Stomach smooth muscle (tissue), 2 donors: ENCODE results near the gene JSRP1.

Experiments used
- H3K27ac ChIP-seq: one replicate; pipeline ENCODE4 v1.7.0; 2013; ENCODE audit warnings: mild to moderate bottlenecking, low read length, inconsistent platforms
- H3K27me3 ChIP-seq, 2 donors: one replicate each; pipeline ENCODE4 v1.7.0; 2013; ENCODE audit warnings: low read length in 2 of 2; ENCODE audit not compliant: insufficient read depth in 2 of 2, control insufficient read depth in 1 of 2
- H3K36me3 ChIP-seq, 2 donors: one replicate each; pipeline ENCODE4 v1.7.0; 2013; ENCODE audit warnings: low read length in 2 of 2; ENCODE audit not compliant: control insufficient read depth in 2 of 2, insufficient read depth in 2 of 2
- H3K4me1 ChIP-seq: one replicate; pipeline ENCODE4 v1.7.0; 2013; ENCODE audit warnings: low read length; ENCODE audit not compliant: control insufficient read depth, insufficient read depth
- H3K4me3 ChIP-seq, 2 donors: one replicate each; pipeline ENCODE4 v1.7.0; 2013; ENCODE audit warnings: low read length in 2 of 2
- H3K9ac ChIP-seq, 2 donors: one replicate each; pipeline ENCODE4 v1.7.0; 2013; ENCODE audit warnings: low read length in 2 of 2, mild to moderate bottlenecking in 1 of 2
- H3K9me3 ChIP-seq, 2 donors: one replicate each; pipeline ENCODE4 v1.7.0; 2013; ENCODE audit warnings: low read length in 2 of 2; ENCODE audit not compliant: control insufficient read depth in 2 of 2
- donor health status: healthy.
- donor health status: Pancreatic carcinoma.

JSRP1 gene

DNA sequence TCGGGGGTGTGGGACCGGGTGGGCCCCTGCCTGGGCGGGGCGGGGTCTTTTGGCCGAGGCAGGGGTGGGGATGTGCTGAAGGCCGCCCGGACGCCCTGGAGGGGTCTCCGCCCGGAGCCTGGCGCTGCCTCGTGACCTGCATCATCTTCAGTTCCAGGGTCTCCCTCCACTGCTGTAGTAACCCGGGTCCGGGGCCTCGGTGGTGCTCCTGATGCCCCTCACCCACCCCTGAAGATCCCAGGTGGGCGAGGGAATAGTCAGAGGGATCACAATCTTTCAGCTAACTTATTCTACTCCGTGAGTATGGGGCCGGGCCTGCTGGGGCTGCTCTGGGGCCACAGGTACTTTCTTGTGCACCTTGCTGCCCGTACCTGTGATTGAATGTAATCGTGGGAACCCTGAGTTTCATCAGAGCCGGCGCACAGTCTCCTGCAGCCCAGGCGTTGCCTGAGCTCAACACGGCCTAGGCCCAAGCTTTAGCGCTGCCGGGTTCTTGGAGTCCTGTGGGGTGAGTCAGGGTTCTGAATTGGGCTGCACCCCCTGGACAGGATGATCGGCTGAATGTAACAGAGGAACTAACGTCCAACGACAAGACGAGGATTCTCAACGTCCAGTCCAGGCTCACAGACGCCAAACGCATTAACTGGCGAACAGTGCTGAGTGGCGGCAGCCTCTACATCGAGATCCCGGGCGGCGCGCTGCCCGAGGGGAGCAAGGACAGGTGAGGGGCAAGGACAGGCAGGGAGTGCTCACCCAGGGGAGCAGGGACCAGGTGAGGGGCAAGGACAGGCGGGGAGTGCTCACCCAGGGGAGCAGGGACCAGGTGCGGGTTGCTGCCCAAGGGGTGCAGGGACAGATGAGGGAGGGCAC lies 15.3 kb upstream of the JSRP1 start:
- H3K36me3 ChIP-seq: peaks cover 9 to 11% of the 10 kb centered on the region in 2 donors
- peaks cover 51% of the 10 kb centered on the region for H3K4me1 ChIP-seq
- no peaks in the 10 kb centered on the region for H3K27me3 ChIP-seq
- peak overlapping the region; percentile 84 for H3K27ac ChIP-seq
- H3K4me3 ChIP-seq: peak overlapping the region; percentile 78 to 93
- no peaks in the 10 kb centered on the region for H3K9me3 ChIP-seq
- H3K9ac ChIP-seq: peak overlapping the region; percentile 62 to 89

DNA sequence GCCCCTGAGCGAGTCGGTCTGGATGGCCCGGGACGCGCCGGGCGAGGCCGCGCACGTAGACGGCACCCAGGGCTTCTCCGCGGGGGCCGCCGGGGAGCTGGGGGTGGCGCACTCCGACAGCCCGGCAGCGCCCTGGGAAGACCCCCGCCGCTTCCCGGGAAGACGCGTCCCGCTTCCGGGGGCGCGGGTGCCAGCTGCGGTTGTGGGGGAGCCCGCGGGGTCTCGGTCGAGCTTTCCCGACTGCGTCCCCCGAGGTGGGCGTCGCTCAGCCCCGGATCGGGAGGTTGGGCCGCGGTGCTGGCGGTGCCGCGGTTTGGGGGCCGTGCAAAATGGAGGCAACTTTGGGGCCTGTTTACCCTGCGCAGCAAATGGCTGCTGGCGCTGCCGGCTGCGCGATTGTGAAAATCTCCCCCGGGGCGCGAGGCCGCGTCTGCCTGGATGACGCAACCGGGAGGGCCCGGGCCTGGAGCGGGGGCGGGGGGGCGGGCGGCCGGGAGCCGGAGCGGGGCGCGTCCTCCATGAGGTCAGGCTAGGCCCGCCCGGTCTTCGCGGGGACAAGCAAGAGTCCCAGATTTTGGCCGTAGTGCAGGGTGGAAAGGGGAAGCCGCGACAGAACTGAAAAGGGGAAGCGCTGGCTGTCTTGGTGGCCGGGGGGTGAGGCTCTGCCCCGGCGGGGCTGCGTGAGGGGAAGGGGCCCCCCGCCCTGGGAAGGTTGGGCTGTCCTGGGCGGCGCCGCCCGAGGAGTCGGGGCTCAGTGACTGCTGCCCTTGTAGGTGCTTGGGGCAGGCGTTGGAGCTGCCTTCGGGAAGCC lies 14.4 kb upstream of the JSRP1 start:
- Histone ChIP-seq H3K27me3 (no peaks in the 10 kb centered on the region), H3K4me1 (peaks cover 45% of the 10 kb centered on the region), H3K36me3 (peaks cover 9 to 11% of the 10 kb centered on the region in 2 donors), H3K9me3 (no peaks in the 10 kb centered on the region), H3K9ac (peak overlapping the region; percentile 87 to 92), H3K27ac (peak overlapping the region; percentile 94), H3K4me3 (peak overlapping the region; percentile 87 to 93)

DNA sequence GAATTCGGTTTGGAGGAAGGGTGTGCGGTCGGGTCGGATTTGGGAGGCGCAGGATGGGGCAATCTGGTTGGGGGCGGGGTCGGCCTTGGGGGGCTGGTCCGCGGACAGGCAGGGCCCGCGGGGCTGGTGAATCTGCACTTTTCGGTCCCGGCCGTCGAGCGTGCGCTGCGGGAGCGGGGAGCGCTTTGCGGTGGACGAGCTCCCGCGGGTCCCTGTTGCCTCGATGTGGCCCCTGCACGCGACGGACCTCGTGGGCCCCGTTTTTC lies 13.9 kb upstream of the JSRP1 start:
- Histone ChIP-seq H3K4me1 (peaks cover 39% of the 10 kb centered on the region), H3K27me3 (no peaks in the 10 kb centered on the region), H3K27ac (peak overlapping the region; percentile 94), H3K36me3 (peaks cover 9 to 11% of the 10 kb centered on the region in 2 donors), H3K9ac (peak overlapping the region; percentile 87 to 92), H3K4me3 (peak overlapping the region; percentile 87 to 93), H3K9me3 (no peaks in the 10 kb centered on the region)

DNA sequence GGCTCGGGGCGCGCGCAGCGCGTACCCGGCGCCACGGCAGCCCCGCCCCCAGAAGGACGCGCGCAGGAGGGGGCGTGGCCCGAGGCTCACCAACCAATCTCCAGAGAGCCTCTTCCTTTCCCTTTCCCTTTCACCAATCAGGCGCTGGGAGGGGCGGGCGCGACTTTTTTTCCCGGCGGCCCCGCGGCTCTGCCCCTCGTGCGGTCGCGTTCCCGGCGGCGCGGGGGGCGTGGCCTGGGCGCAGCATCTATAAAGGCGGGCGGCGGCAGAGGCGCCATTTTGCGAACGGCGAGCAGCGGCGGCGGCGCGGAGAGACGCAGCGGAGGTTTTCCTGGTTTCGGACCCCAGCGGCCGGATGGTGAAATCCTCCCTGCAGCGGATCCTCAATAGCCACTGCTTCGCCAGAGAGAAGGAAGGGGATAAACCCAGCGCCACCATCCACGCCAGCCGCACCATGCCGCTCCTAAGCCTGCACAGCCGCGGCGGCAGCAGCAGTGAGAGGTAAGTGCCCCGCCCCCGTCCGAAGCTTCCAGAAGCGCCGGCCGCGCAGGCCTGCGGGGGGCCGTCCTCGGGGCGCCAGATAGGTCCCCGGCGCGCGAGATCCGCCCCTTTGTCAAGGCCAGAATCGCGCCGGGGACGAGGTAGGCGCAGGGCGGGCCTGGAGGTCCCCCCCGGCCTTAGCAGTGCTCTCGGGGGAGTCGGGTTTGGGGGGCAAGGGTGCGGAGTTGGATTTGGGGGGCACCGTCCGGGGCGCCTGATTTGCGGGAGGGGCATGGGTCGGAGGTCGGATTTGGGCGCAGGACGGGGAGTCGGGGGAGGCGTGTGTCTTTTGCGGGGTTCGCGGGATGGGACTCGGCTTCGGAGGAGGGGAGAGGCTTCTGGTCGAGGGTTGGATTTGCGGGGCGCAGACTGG lies 13.3 kb upstream of the JSRP1 start:
- Histone ChIP-seq H3K9me3 (no peaks in the 10 kb centered on the region), H3K27ac (peak overlapping the region; percentile 94), H3K27me3 (no peaks in the 10 kb centered on the region), H3K36me3 (peaks cover 9 to 11% of the 10 kb centered on the region in 2 donors), H3K4me3 (peak overlapping the region; percentile 87 to 93), H3K9ac (peak overlapping the region; percentile 87 to 92), H3K4me1 (peaks cover 37% of the 10 kb centered on the region)

DNA sequence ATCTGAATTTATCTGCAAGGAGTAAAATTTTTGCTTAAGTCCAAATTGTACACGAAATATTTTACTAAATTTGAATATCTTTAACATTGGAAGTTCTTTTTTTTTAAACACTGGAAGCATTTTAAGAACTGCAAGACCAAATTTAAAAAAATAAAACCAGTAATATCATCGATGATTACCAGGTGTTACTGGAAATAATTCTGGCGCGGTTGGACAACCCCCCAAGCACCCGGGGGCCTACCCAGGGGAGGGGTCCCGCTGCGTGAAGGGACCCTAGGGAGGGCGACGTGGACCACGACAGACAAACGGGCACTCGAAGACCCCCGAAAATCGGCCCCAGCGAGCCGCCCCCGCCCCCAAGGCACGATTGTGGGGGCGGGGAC lies 12.6 kb upstream of the JSRP1 start:
- Histone ChIP-seq H3K4me3 (peak overlapping the region; percentile 65 to 78), H3K9ac (peak overlapping the region in 1 of 2 donors; percentile 71), H3K9me3 (no peaks in the 10 kb centered on the region), H3K27ac (peak overlapping the region; percentile 94), H3K36me3 (peaks cover 5 to 9% of the 10 kb centered on the region in 2 donors), H3K4me1 (peaks cover 30% of the 10 kb centered on the region), H3K27me3 (no peaks in the 10 kb centered on the region)

DNA sequence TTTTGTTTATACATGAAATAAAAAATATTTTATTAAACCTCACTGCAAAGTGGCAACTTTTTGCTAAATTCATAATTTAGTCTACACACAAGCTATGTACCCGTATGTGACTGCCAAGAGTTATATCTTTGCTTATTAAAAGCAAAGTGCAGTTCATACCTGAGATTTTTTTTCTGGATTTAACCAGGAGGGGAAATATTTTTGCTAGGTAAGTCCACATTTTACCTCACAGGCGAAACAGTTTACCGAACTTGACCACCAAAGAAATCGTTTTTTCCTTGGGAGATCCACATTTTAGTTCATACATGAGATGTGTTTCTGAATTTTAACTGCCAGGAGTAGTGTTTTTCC lies 12.2 kb upstream of the JSRP1 start:
- Histone ChIP-seq H3K27me3 (no peaks in the 10 kb centered on the region), H3K4me1 (peaks cover 26% of the 10 kb centered on the region), H3K9me3 (no peaks in the 10 kb centered on the region), H3K27ac (no peak overlapping the region), H3K36me3 (peaks cover 5 to 9% of the 10 kb centered on the region in 2 donors), H3K9ac (peak overlapping the region in 1 of 2 donors; percentile 71), H3K4me3 (peak overlapping the region; percentile 65 to 78)

DNA sequence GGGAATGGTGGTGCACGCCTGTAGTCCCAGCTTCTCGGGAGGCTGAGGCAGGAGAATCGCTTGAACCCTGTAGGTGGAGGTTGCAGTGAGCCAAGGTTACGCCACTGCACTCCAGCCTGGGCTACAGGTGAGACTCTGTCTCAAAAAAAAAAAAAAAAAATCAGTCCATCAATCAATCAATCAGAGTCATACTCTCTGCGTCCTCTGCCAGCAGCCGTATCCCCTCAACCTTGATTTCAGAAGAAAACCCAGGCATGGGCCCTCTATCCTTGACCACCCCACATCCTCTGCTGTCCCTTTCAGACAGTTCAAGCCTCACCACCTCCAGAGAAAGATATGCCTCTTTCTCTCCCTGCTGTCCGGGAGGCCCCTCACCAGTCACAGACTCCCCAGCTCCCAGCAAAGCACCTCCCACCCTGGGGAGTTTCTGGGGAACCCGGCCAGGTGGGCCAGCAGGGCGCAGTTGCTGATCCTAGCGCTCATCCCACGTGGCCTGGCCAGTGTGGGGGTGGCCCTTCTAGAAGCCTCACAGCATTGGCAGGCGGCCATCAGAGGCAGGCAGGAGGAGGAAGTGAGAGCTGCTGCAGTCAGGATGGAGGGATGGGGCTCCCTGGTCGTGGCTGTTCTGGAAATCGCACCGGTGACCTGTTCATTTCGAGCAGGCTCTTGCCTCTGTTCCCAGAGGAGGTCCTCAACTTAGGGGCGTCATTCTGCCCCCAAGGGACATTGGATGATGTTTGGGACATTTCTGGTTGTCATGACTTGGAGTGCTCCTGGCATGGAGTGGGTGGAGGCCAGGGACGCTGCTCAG lies 10.2 kb upstream of the JSRP1 start:
- no peak overlapping the region for H3K4me3 ChIP-seq
- no peak overlapping the region for H3K27ac ChIP-seq
- no peak overlapping the region for H3K9ac ChIP-seq
- H3K36me3 ChIP-seq: no peaks in the 10 kb centered on the region
- no peaks in the 10 kb centered on the region for H3K27me3 ChIP-seq
- H3K9me3 ChIP-seq: no peaks in the 10 kb centered on the region
- peaks cover 11% of the 10 kb centered on the region for H3K4me1 ChIP-seq

DNA sequence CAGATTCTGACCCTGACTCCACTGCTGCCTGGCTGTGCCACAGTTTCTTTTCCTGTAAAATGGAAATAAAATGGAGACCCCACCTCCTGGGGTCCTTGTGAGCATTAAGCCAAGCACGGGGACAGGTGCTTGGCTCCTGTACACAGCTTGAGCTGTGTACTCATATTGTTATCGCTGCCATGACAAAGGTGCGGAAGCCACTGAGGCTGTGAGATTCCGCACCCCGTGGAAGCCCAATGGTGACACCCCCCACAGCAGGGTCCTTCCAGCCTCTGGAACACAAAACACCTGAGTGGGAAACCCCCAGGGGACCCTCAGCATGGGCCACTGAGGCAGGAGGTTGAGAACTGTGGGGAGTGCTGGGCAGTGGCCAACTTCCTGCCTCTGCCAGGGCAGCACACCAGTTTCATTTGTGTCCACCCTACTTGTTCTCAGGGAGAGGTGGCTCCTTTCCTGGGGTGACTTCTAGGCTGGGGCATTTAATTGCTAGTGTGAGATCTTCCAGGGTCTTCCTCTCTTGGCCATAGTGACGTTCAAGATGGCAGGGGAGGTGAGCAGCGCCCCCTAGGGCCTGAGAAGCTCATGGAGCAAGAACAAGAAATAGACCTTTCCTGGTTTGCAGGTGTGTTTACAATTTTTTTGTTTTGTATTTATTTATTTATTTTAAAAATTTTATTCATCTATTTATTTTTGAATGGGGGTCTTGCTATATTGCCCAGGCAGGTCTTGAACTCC lies 5.4 kb upstream of the JSRP1 start:
- Histone ChIP-seq H3K36me3 (no peaks in the 10 kb centered on the region), H3K9ac (no peak overlapping the region), H3K9me3 (no peaks in the 10 kb centered on the region), H3K27ac (no peak overlapping the region), H3K4me1 (peaks cover 3% of the 10 kb centered on the region), H3K27me3 (no peaks in the 10 kb centered on the region), H3K4me3 (no peak overlapping the region)

DNA sequence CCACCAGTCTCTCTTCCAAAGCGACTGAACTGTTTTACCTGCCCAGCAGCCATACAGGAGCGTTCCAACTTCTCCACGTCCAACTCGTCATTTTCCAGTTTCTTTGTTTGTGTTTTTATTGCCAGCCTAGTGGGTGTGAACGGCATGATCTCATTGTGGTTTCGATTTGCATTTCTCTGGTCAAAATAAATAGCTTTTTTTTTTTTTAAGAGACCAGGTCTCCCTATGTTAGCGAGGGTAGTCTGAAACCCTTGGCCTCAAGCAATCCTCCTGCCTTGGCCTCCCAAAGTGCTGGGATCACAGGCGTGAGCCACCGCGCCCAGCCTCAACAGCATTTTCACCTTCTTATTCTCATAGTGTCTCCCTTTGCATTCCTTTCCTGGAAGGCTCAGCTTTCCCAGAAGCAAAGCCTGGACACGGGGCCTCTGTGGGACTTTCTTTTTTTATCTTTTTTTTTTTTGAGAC lies 4.2 kb upstream of the JSRP1 start:
- Histone ChIP-seq H3K4me3 (no peak overlapping the region), H3K27ac (no peak overlapping the region), H3K9me3 (no peaks in the 10 kb centered on the region), H3K36me3 (no peaks in the 10 kb centered on the region), H3K27me3 (no peaks in the 10 kb centered on the region), H3K4me1 (no peaks in the 10 kb centered on the region), H3K9ac (no peak overlapping the region)
